GM04504 (cell line): ENCODE results near the gene SLC28A1.

Experiments used
- DNase-seq: peaks from one replicate; pipeline ENCODE4 v3.0.0-alpha.2; 2012; ENCODE audit warnings: low read depth

Gene SLC28A1

DNA sequence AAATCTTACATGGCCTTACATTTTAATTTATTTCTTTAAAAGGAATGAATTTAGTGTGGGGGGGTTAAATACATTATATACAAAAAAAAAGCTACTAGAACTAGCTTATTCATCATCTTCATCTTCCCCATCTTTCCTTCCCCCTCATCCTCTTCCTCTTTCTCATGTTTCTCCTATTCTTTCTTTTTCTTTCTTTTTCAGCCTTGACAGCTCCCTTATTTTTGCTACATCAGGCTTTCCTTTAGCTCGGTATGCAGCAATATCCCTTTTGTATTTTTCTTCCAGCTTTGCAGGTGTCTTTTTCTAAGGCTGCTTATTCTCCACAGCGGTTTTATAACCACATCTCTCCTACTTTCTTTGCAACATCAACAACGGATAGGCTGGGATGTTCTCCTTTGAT lies 55.9 kb downstream of the SLC28A1 start:
- no peak for DNase-seq

- DNase-seq = no peak
Measured at GRCh38 chr15:84942456-84942855, 58.0 kb downstream of the SLC28A1 start.

GRCh38 chr15:84944311-84944710 lies 59.8 kb downstream of the SLC28A1 start:
- no peak for DNase-seq

GRCh38 chr15:84944861-84945260 lies 60.4 kb downstream of the SLC28A1 start:
- no peak for DNase-seq

DNA sequence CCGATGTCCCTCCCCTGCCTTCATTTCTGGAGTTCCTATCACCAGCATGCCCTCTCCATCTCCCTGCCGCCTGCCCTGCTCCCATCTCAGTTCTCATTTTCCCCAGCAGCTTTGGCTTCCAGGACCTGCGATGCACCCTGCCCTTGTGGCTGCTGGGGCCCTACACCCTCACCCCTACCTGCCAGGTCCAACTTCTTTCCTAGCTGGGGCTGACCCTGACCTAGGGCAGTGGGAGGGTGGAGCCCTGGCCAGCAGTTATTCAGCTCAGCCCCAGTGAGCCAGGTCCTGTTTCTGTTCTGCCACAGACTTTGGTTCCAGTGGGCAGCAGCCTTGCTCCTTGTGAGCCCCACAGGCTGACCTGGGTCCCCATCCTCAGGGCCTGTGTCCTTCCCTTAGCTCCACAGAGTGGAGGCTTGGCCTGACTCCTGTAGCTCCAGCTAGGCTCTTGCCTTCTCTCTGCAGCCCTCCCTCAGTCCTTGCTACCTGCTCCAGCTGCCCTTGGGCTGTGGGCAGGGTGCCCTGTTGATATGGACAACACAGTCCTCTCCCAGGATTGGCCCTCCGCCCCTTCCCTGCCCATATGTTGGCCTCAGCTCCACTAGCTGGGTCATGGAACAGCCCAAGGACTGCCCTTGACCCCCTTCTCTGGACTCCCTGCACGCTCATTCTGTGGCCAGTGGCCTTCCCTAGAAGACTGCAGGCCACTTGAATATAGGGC lies 62.5 kb downstream of the SLC28A1 start:
- no peak for DNase-seq

DNA sequence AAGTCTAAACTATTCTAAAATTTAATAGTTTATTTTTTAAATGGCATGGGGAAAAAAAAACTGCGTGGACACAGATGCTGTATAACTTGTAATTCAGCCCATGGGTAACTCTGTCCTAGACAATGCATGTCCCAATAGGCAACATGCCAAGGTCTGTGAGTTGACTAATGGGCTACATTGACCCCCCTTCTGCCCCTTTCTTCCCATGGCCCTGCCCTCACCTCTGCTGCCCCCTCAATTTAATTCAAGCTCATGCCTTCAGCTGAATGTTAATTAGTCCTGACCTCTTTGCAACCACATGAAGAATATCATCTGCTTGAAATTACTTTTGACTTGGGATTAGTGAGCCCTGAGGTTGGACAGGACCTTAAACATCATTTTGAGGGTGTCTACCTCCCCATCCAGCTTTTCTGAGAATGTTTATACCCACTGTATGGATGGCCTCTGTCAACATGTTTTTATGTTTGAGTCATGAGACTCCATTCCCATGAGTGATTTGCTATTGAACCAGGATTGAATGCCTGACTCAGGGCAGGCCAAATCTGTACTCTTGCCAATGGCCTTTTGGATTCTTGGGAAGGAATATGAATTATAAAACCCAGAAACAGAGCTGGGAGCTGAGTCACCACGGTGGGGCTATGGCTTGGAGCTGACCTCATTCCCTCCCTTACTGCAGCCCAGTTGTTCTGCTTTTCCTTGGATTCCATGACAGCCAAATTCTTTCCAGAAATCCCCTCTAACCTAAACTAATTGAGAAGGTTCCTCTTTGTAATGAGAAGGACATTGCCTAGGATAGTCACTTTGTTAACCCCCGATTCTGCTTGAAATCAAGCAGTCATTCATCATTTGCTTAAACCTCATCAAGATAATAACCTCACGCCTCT lies 63.7 kb downstream of the SLC28A1 start:
- DNase-seq = peak; percentile 94

- peak; percentile 45 for DNase-seq
Measured at GRCh38 chr15:84949043-84949442, 64.6 kb downstream of the SLC28A1 start.

DNA sequence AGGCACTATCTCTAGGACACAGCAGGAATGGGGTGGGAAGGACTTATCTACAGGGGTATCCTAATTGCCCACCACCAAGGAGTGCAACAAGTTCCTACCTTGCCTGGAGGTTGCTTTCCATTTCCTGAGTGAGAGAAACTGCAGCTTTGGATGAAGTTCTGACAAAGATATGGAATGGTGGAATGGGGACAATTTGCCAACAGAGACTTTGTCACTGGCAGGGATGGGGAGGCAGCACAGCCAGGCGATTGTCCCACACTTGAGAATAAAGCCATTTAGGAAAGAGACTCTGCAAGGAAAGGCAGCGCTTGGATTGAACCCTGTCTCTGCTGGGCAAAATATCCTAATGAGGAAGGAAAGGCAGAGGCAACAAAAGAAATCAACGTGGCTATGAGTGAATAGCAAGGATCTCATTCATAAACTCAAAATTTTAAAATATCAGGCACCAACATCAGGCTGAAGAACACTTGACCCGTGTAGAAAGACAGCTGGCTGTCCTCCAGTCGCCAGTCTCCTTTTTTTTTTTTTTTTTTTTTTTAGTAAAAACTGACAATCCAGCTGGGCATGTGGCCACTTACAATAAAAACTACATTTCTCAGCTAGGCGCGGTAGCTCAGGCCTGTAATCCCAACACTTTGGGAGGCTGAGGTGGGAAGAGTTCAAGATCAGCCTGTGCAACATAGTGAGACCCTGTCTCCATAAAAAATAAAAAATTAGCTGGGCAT lies 65.5 kb downstream of the SLC28A1 start:
- no peak for DNase-seq

DNA sequence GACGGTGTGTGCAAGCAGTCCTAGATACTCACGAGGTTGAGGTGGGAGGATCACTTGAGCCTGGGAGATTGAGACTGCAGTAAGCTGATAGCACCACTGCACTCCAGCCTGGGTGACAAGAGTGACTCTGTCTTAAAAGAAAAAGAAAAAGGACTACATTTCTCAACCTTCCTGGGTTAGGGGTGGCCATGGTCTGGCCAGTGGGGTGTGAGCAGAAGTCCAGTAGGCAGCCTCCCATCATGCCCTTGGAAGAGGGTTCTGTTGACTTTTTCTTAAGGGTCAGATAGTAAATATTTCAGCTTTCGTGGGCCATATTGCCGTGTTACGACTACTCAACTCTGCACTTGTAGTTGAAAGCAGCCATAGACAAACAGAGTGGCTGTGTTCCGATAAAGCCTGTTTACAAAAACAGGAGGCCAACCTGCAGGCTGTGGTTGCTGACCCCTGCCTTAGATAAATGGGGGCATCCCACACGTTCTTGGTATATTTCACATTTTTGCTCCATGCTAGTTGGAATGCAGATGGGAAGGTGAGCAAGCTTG lies 66.2 kb downstream of the SLC28A1 start:
- DNase-seq = no peak

DNA sequence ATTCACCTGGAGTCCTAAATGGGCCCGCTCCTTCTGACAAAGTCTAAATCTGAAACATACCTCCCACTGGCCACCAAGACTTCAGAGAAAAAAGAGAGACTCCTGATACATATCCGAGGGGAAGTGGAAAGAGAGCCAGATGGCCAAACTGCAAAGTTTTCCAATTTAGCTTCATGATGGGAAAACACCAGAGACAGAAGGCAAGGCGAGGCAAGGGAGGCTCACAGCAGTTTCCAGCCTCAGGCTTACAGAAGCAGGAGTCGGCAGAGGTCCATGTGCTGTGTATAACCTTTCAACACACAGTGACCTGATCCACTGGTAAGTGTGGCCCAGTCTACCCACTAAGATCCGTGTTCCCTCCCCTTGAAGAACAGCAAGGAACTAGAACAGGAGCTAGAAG lies 67.3 kb downstream of the SLC28A1 start:
- DNase-seq = no peak

DNA sequence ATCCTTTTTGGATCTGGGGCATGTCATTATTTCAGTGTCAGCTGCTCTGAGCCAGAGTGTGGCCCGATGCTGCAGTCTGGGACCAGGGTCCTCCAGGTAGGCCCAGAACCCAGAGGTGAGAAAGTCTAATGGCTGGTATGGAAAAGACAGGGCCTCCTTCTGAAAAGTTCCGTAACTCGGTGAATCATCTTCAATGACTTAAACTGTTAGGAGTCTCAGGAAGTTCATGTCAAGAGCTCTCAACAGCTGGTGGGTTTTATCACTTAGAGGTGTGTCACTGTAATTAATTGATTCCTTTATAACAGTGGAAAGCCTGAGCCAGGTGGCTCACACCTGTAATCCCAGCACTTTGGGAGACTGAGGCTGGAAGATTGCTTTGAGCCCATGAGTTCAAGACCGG lies 68.7 kb downstream of the SLC28A1 start:
- no peak for DNase-seq

DNA sequence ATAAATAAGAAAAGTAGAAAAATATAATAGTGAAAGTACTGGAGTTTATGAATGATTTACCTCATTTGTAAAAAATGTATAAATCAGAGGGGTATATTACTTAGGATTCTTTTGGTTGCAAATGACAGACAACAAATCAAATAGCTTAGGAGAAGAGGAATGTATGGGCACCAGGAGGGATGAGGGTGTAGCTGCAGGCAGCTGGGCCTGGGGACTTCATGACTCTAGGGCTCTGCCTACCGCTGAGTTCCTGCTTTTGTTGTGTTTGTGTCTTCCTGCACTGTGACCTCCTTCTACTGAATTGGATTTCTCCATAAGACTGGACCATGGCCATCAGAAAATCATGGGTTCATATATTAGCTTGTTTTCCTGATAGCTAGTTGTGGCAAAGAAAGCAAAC lies 69.3 kb downstream of the SLC28A1 start:
- DNase-seq = no peak

DNA sequence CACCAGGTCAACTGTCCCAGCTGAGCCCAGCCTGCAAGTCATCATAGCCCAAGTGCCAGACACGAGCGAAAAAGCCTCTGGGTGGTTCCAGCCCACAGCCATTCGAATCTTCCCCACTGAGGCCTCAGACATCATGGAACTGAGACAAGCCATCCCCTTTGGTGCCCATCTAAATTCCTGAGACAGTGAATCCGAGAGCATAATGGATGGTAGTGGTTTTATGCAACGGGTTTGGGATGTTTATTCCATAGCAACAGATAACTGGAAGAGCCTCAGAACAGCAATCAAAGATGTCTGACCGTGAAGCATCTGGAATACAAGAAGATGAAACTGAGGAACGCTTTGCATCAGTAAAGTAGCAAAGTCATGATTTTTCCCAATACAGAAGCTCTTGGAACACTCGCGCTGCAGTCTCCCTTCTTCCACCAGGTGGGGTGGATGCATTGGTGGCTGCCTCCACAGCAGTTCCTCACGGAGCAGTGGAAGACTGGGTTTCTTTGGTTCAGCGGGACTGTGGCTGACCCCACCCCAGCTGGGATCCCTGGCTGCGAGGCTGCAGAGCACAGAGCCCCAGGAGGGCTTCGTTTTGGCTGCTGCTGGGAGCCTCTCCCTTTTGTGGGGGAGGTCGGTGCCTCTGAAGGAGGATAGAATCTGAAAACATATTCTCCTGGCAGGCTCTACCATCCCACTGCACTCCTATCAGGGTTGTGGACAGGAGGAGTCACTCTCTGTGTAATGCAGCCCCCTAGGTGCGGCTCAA lies 70.8 kb downstream of the SLC28A1 start:
- peak; percentile 53 for DNase-seq

- no peak for DNase-seq
Measured at GRCh38 chr15:84956199-84956598, 71.7 kb downstream of the SLC28A1 start.

- no peak for DNase-seq
Measured at GRCh38 chr15:84960391-84961113, 76.1 kb downstream of the SLC28A1 start.

DNA sequence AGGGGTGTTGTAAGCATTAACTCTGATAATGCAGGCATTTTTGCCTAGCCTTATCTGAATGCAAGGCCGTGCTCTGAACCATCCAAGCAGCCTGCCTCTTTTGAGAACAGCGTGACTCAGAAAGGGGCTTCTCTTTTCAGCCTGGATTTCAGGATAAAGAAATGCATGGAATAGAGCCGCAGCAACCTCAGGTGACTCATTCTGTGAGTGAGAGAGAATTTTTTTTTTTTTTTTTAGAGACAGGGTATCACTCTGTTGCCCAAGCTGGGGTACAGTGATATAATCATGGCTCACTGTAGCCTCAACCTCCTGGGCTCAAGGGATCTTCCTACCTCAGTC lies 76.6 kb downstream of the SLC28A1 start:
- DNase-seq = no peak

DNA sequence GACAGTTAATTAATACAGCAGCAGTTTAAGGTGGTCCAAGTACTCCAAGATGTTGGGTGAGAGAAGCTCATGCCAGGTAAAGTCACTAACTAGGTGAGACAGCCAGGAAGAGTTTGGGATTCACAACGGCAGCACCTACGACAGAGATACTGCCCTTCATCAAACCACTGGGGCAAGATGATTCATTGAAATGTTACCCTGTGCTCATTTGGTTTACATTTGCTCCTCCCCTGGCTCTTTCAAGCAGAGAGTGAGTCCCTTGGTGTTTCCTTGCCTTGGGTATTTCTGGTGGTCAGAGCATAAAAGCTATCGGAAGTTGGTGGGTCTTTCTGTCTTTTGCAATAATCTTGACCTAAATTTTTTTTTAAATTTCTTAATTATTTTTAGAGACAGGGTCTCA lies 77.2 kb downstream of the SLC28A1 start:
- DNase-seq = no peak

GRCh38 chr15:84962955-84963354 lies 78.5 kb downstream of the SLC28A1 start:
- DNase-seq = no peak

- no peak for DNase-seq
Measured at GRCh38 chr15:84967380-84967779, 82.9 kb downstream of the SLC28A1 start.

- no peak for DNase-seq
Measured at GRCh38 chr15:84968301-84968700, 83.8 kb downstream of the SLC28A1 start.

DNA sequence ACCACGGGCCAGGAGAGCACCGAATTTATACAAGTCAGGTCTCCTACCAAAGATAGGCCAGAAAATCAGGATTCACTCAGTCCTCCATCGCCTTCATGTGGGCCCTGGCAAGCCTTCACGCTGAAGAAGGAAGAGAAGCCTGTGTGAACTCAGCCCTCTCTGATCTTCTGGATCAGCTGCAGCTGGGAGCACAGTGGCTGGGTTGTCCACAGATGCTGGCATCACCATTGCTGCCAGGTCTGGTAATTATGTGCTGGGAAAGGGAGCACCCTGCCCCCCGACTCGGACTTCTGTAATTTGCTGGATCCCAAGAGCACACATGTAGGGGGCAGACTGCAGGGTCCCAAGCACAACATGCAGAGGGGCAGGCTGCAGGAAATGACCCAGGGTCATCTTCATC lies 84.8 kb downstream of the SLC28A1 start:
- DNase-seq = no peak
